Stomach (tissue), 9 donors: ENCODE results near the gene FARSA. TPM values are rescaled to one million over a fixed set of nuclear protein-coding genes. Genes with fewer than 3 reads are reported as not detected.

Source experiments
- DNase-seq, 2 donors: peaks; one replicate each; pipeline versions ENCODE4 v3.0.0 to v3.0.0-alpha.2; 2013 to 2019
- H3K27ac ChIP-seq, 5 donors: fragments of 200-600 bp in 4 of 5; sonication (generic) in 4 of 5; one replicate each; pipeline ENCODE4 v1.5.1; 2013 to 2019; ENCODE audit warnings: mild to moderate bottlenecking in 1 of 5, moderate library complexity in 1 of 5
- H3K27me3 ChIP-seq, 3 donors: fragments of 200-600 bp; sonication (generic); one replicate each; pipeline ENCODE4 v1.5.1; 2017 to 2019; ENCODE audit warnings: mixed run types in 1 of 3
- H3K36me3 ChIP-seq, 4 donors: fragments of 200-600 bp; sonication (generic); 1 replicate in 3 of 4; 2 replicates in 1 of 4; pipeline ENCODE4 v1.5.1; 2016 to 2019
- H3K4me1 ChIP-seq, 4 donors: fragments of 200-600 bp; sonication (generic); one replicate each; pipeline ENCODE4 v1.5.1; 2016 to 2019
- H3K4me3 ChIP-seq, 4 donors: fragments of 200-600 bp; sonication (generic) in 3 of 4; one replicate each; pipeline ENCODE4 v1.5.1; 2016 to 2019; ENCODE audit warnings: mild to moderate bottlenecking in 1 of 4
- H3K9me3 ChIP-seq, 4 donors: fragments of 200-600 bp; sonication (generic); one replicate each; pipeline ENCODE4 v1.5.1; 2016 to 2019
- CTCF ChIP-seq, 7 experiments: fragments of 450-650 bp in 4 of 7; fragments of 200-600 bp in 3 of 7; sonication (generic) in 3 of 7; IDR thresholded peaks; one replicate each; pipeline ENCODE4 v1.5.1; 2016 to 2019; ENCODE audit warnings: antibody characterized with exemption in 7 of 7, control low read depth in 2 of 7, mild to moderate bottlenecking in 1 of 7
- EP300 ChIP-seq: sonication (generic); formaldehyde crosslinking; IDR thresholded peaks from one replicate; pipeline ENCODE4 v1.6.1; 2017; ENCODE audit warnings: antibody characterized with exemption
- POLR2A ChIP-seq, 4 donors: fragments of 450-650 bp; IDR thresholded peaks; one replicate each; pipeline ENCODE4 v1.6.1; 2016; ENCODE audit warnings: antibody characterized with exemption in 4 of 4, control low read depth in 2 of 4, mild to moderate bottlenecking in 1 of 4, moderate library complexity in 1 of 4
- POLR2AphosphoS5 ChIP-seq, 3 donors: sonication (generic); formaldehyde crosslinking; IDR thresholded peaks; one replicate each; pipeline ENCODE4 v1.6.1; 2016; ENCODE audit warnings: antibody characterized with exemption in 3 of 3
- WGBS, 5 donors: extraction: QIAGEN DNeasy Blood & Tissue Kit in 3 of 5; methylation state at CpG; one replicate each; pipeline versions ENCODE4 v1.1.5 to v1.1.7; 2013 to 2018; 5-methylcytosine and 5-hydroxymethylcytosine counted together
- intact Hi-C: fragments of 100-400 bp; cut with DNase I; formaldehyde crosslinking; loops from one replicate; pipeline ENCODE4 v1.15.1; 2023; ENCODE audit warnings: low total_unique reads
- polyA plus RNA-seq, 3 donors: library from polyadenylated mRNA; stranded (reverse); fragments of 200-250 nt; gene quantifications; one replicate each; pipeline ENCODE4 v1.2.3, GENCODE V29; 2013
- total RNA-seq, 5 donors: library from RNA; depleted of rRNA; stranded (reverse); fragments of >200 nt; gene quantifications; one replicate each; pipeline versions ENCODE4 v1.1.0 to v1.2.3, GENCODE V29; 2014 to 2016
- donor health status: healthy with polysubstance abuse.
- donor health status: Bipolar disorder and iron deficiency.
- donor health status: healthy.

Gene FARSA
- total and polyA plus RNA-seq, 8 donors: 27.2 to 125 (median 39.8) TPM

DNA sequence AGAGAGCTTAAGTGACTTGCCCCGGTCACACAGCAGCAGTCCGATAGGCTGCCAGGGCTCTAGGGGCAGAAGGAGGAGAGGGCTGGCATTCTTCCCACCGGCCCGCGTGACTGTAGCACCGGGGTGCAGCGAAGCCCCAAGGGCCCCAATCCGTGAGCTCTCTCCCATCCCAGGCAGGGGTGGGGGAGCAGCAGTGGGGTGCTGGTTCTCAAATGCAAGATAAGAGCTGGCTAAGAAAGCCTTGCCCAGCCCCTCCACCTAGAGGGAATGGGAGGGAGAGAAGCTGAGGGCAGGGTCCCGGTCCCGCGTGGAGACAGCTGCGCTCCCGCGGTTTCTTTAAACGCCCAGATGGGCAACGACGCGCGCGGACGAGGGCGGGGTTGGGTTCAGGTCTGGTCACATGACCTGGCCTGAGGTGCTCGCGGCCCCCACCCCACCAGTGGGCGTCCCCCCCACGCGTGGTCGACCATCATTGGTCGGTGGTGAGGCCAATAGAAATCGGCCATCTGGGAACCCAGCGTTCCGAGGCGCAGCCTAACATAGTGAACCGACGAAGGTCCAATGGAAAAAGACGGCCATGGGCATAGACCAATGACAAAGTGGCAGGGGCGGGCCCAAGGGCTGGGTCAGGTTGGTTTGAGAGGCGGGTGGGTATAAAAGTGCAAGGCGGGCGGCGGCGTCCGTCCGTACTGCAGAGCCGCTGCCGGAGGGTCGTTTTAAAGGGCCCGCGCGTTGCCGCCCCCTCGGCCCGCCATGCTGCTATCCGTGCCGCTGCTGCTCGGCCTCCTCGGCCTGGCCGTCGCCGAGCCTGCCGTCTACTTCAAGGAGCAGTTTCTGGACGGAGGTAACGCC, 4.6 kb upstream of the FARSA start, which contains the start of gene CALR:
CALR (plus strand) TSS at position 683 of the 852 bp plus-strand sequence; CDS start at position 754, 71 bp downstream.
- Histone ChIP-seq H3K27me3 (no peaks in the 10 kb centered on the region), H3K4me1 (peaks cover 31 to 63% (median 54%) of the 10 kb centered on the region in 4 donors)

DNA sequence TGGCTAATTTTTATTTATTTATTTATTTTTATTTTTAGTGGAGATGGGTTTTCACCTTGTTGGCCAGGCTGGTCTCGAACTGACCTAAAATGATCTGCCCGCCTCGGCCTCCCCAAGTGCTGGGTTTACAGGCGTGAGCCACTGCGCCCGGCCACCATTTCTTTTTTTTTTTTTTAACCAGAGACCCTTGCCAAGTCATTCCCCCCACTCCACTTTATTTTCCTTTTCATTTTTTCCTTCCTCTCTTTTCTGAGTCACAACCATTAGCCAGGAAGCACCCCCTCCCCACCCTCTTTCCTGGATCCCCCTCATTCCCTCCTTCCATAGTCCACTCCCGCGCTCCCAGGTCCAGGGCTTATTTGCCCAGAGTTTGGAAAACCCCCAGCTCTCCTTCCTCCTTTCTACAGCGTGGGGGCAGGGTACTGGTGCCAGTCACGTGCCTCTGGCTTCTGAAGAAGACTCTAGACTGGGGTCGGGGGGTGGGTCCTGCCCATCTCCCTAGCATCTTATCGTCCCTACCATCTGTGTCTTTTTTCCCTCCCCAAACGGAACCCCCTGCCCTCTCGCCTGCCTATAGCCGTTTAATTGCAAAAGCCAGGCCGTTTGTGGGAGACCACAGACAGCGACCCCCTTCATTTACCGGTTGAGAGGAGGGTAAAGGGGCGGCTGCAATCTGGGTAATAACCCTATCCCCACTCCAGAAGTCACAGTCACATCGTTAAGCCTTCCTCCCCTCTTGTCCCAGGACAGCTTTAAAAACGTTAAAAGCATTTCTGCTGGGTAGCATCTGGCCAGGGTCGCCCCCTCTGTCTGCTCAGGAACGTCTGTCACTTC, 3.8 kb upstream of the FARSA start:
- intact Hi-C loops: loop anchor here (10.0 kb wide), 1 partner anchor 53 kb away; the partner anchor contains the start of genes DNASE2 and KLF1
- Histone ChIP-seq H3K27ac (peak overlapping the region; percentile 50 to 96 (median 94)), H3K36me3 (peaks cover 26 to 30% (median 28%) of the 10 kb centered on the region in 4 donors), H3K4me1 (peaks cover 40 to 63% (median 55%) of the 10 kb centered on the region in 4 donors), H3K27me3 (no peaks in the 10 kb centered on the region), H3K4me3 (peak overlapping the region; percentile 89 to 100 (median 98)), H3K9me3 (no peaks in the 10 kb centered on the region)
- no peak for TF ChIP-seq EP300
- no peak for TF ChIP-seq CTCF (IDR thresholded peaks at IDR 0.05)
- no peak for TF ChIP-seq POLR2A (IDR thresholded peaks at IDR 0.05)
- TF ChIP-seq POLR2AphosphoS5 (IDR thresholded peaks at IDR 0.05): no peak
- DNase-seq: peak in 1 of 2 donors; percentile 74
- WGBS, 5 donors: 21 to 29% (median 23%) methylated on average over 23 of the region's 23 CpGs

More for the DNA sequence above, 4.6 kb upstream of the FARSA start, which contains the start of gene CALR:
- H3K9me3 ChIP-seq: no peaks in the 10 kb centered on the region
- WGBS, 5 donors: 0 to 1% (median 1%) methylated on average over 30 to 63 of the region's 63 CpGs
- peak; percentile 100 for DNase-seq
- peaks cover 35 to 39% (median 36%) of the 10 kb centered on the region in 4 donors for H3K36me3 ChIP-seq
- TF ChIP-seq POLR2A (IDR thresholded peaks at IDR 0.05) (peak in 2 of 4 donors; percentile 99), POLR2AphosphoS5 (IDR thresholded peaks at IDR 0.05) (peak; percentile 97 to 99 (median 99)), CTCF (IDR thresholded peaks at IDR 0.05) (no peak), EP300 (no peak)
- H3K27ac ChIP-seq: peak within 1 kb of the TSS; percentile 87 to 96 (median 94)
- H3K4me3 ChIP-seq: peak within 1 kb of the TSS; percentile 89 to 100 (median 98)
- intact Hi-C loops: loop anchor here (10.0 kb wide), 1 partner anchor 53 kb away; the partner anchor contains the start of genes DNASE2 and KLF1

DNA sequence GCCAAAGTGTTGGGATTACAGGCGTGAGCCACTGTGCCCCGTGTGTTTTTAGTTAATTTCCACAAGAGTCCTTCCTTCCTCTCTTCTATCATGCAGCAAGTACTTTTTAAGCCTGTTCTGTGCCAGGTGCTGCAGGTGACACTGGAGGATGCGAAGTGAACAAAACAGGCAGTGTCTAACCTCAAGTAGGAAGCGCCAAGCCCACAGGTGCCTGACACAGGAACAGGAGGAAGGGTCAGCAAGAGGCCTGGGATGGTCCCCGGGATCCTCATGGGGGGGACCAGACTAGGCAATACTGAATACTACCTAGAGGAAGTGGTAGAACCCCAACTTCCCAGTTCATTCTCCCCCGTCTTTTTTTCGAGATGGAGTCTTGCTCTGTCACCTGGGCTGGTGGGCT, 3.1 kb upstream of the FARSA start:
- WGBS, 5 donors: 53 to 76% (median 68%) methylated on average over 7 of the region's 7 CpGs
- H3K4me1 ChIP-seq: peaks cover 44 to 63% (median 52%) of the 10 kb centered on the region in 4 donors
- DNase-seq: no peak
- no peaks in the 10 kb centered on the region for H3K9me3 ChIP-seq
- no peaks in the 10 kb centered on the region for H3K27me3 ChIP-seq
- intact Hi-C loops: loop anchor here (10.0 kb wide), 1 partner anchor 52 kb away; the partner anchor contains the start of genes DNASE2 and KLF1
- H3K4me3 ChIP-seq: no peak overlapping the region
- TF ChIP-seq EP300: no peak
- no peak for TF ChIP-seq POLR2AphosphoS5 (IDR thresholded peaks at IDR 0.05)
- no peak overlapping the region for H3K27ac ChIP-seq
- H3K36me3 ChIP-seq: peaks cover 20 to 23% (median 21%) of the 10 kb centered on the region in 4 donors

GRCh38 chr19:12935071-12935470, 1.6 kb upstream of the FARSA start:
- Histone ChIP-seq H3K27me3 (no peaks in the 10 kb centered on the region), H3K36me3 (peaks cover 11 to 20% (median 14%) of the 10 kb centered on the region in 4 donors), H3K27ac (no peak overlapping the region), H3K4me1 (peaks cover 29 to 59% (median 40%) of the 10 kb centered on the region in 4 donors), H3K4me3 (no peak overlapping the region), H3K9me3 (no peaks in the 10 kb centered on the region)
- WGBS, 5 donors: 89 to 92% (median 91%) methylated on average over 10 of the region's 10 CpGs
- TF ChIP-seq POLR2A (IDR thresholded peaks at IDR 0.05): no peak
- TF ChIP-seq CTCF (IDR thresholded peaks at IDR 0.05): no peak
- no peak for TF ChIP-seq POLR2AphosphoS5 (IDR thresholded peaks at IDR 0.05)
- TF ChIP-seq EP300: no peak
- DNase-seq: no peak
- intact Hi-C loops: loop anchor here (10.0 kb wide), 1 partner anchor 50 kb away; the partner anchor contains the start of genes DNASE2 and KLF1
